Right atrium auricular region (tissue), 2 donors: ENCODE data around the gene CABLES2. TPM values are rescaled to one million over a fixed set of nuclear protein-coding genes. Genes with fewer than 3 reads are reported as not detected.
"Not testable (repeated sequence)": the region's sequence is repeated elsewhere in the genome, so short reads cannot be mapped to it uniquely, and the experiment has no call there.

Experiments
- DNase-seq: peaks from one replicate; pipeline ENCODE4 v3.0.0-alpha.2; 2019; ENCODE audit warnings: low spot score
- H3K27ac ChIP-seq, 2 donors: fragments of 200-600 bp; sonication (generic); 1 replicate in 1 of 2; 2 replicates in 1 of 2; pipeline ENCODE4 v1.5.1; 2016 to 2019
- H3K27me3 ChIP-seq, 2 donors: fragments of 200-600 bp; sonication (generic); one replicate each; pipeline versions ENCODE4 v1.5.1 to v1.6.0; 2017 to 2019
- H3K36me3 ChIP-seq: fragments of 200-600 bp; sonication (generic); one replicate; pipeline ENCODE4 v1.5.1; 2016
- H3K4me1 ChIP-seq, 2 donors: fragments of 200-600 bp; sonication (generic); one replicate each; pipeline versions ENCODE4 v1.5.1 to v1.6.0; 2017 to 2019
- H3K4me3 ChIP-seq, 2 donors: fragments of 200-600 bp; sonication (generic); 1 replicate in 1 of 2; 2 replicates in 1 of 2; pipeline ENCODE4 v1.5.1; 2017 to 2019; ENCODE audit warnings: mild to moderate bottlenecking in 1 of 2, moderate library complexity in 1 of 2
- H3K9me3 ChIP-seq, 2 donors: fragments of 200-600 bp; sonication (generic); one replicate each; pipeline ENCODE4 v1.5.1; 2019
- total RNA-seq, 2 donors: library from RNA; depleted of rRNA; stranded (reverse); fragments of >200 nt; gene quantifications; one replicate each; pipeline ENCODE4 v1.1.0, GENCODE V29; 2016
- TF ChIP-seq, protein P1 (sequence below), 2 donors: fragments of 200-600 bp; sonication (generic); IDR thresholded peaks; one replicate each; pipeline ENCODE4 v1.5.1; 2019; ENCODE audit warnings: antibody characterized with exemption in 2 of 2

The CABLES2 gene
- total RNA-seq, 2 donors from 2014 or later, result 10.8 to 17.7 TPM

DNA sequence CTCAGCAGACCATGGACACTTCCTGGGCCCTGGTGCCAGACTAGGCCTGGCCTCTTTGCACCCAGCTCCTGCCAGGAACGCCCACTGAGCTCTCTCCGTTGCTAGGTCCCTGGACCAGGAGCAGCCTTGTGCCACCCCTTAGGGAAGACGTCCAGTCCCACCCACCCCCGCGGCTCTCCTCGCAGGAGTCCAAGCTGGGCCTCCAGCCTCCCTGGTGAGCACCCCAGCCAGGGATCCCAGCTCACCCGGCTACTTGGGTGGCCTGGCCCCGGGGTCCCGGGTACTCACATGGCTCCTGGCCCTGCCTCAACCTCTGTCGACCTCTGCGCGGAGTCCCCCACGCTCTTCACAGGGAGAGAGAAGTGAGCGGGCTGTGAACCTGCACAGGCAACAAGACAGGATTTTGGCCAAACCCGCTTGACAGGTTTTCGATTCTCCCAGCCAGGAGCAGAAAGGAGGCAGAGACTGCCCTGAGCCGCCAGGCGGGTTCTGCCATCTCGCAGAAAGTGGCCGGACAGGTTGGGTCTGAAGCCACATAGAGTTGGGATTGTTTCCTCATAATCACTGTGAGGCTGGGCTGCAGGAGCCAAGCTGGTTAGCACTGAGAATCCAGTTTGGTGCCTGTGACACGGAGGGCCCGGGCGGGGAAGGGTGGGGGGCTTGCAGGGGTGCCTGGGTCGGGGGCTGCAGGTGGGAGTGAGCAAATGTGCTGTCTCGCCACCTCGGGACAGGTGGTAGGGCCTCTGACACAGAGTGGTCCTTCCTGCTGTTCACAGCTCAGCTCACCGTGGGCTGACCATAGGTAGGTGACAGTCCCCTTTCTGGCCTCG lies 20.3 kb upstream of the CABLES2 start, which contains the start of gene RBBP8NL:
RBBP8NL (minus strand) TSS at position 368 of the 830 bp plus-strand sequence. CDS start 7,892 bp downstream, outside the sequence.
- no peak within 1 kb of the TSS for H3K27ac ChIP-seq
- no peaks in the 10 kb centered on the region for H3K9me3 ChIP-seq
- no peaks in the 10 kb centered on the region for H3K27me3 ChIP-seq
- no peak within 1 kb of the TSS for H3K4me3 ChIP-seq
- TF ChIP-seq, protein P1, sequence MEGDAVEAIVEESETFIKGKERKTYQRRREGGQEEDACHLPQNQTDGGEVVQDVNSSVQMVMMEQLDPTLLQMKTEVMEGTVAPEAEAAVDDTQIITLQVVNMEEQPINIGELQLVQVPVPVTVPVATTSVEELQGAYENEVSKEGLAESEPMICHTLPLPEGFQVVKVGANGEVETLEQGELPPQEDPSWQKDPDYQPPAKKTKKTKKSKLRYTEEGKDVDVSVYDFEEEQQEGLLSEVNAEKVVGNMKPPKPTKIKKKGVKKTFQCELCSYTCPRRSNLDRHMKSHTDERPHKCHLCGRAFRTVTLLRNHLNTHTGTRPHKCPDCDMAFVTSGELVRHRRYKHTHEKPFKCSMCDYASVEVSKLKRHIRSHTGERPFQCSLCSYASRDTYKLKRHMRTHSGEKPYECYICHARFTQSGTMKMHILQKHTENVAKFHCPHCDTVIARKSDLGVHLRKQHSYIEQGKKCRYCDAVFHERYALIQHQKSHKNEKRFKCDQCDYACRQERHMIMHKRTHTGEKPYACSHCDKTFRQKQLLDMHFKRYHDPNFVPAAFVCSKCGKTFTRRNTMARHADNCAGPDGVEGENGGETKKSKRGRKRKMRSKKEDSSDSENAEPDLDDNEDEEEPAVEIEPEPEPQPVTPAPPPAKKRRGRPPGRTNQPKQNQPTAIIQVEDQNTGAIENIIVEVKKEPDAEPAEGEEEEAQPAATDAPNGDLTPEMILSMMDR (IDR thresholded peaks at IDR 0.05), result no peak
- no peaks in the 10 kb centered on the region for H3K36me3 ChIP-seq
- H3K4me1 ChIP-seq, result no peaks in the 10 kb centered on the region
- DNase-seq, result no peak

DNA sequence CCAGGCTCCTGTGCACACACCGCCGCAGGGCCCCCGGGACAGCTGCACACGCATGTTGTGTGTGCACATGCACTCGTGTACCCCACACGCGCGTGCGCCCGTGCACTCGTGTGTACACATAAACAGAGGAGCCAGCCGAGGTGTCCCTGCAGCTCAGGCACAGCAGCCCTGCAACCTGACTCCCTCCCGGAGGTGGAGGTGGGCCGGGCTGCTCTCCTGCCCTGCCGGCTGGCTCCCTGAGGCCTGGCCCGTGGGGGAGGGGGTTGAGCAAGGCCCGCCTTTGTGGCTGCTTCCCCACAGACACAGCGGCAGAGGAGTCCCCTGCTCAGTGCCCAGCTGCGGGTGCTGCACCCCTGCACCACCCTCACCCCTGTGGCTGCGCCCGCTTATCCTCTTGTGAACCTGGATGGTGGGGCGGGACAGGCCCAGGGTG lies 19.6 kb upstream of the CABLES2 start:
- no peak for DNase-seq
- H3K27ac ChIP-seq, result no peak overlapping the region
- H3K27me3 ChIP-seq, result no peaks in the 10 kb centered on the region
- H3K4me3 ChIP-seq, result no peak overlapping the region
- no peaks in the 10 kb centered on the region for H3K9me3 ChIP-seq
- H3K36me3 ChIP-seq, result no peaks in the 10 kb centered on the region
- TF ChIP-seq, protein P1 (IDR thresholded peaks at IDR 0.05), result no peak
- no peaks in the 10 kb centered on the region for H3K4me1 ChIP-seq

DNA sequence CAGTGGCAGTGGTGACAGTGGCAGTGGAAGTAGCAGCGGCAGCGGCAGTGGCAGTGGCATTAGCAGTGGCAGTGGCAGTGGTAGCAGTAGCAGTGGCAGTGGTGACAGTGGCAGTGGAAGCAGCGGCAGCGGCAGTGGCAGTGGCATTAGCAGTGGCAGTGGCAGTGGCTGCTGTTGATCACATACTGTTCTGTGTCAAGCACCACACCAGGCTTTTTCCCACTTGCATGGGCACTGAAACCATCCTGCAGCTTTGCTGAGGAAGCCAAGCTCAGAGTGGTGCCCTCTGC lies 18.9 kb upstream of the CABLES2 start:
- not testable (repeated sequence) for H3K27ac ChIP-seq, H3K4me1 ChIP-seq, H3K4me3 ChIP-seq, DNase-seq, H3K27me3 ChIP-seq, H3K9me3 ChIP-seq, H3K36me3 ChIP-seq

DNA sequence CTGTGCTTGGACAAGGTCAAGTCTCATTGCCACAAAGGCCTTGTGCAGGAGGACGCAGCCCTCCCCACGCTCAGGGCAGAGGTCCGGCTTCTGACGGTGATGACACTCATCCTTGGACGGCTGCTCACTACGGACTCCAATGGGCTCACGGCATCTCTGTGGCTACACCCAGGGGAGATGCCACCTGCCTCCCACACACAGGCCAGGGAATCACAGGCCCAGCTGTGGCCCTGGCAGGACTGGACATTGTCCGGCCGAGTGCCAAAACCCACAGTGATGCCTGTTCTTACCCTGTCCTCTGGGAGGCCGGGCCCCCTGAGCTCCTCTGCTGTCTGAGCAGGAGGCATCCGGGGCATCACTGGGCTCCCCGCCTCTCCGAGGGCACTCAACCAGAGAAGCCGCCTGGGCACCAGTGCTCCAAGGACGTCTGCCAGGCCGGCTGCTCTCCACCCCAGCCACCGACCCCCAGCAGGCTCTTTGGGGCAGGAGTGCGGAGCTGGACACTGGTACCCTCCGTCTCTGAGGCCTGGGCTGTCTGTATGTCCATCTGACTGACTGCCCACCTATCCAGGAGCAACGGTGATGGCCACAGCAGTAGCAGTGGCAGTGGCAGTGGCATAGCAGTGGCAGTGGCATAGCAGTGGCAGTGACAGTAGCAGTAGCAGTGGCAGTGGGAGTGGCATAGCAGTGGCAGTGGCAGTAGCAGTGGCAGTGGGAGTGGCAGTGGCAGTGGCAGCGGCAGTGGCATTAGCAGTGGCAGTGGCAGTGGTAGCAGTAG lies 18.4 kb upstream of the CABLES2 start:
- Histone ChIP-seq H3K9me3 (no peaks in the 10 kb centered on the region), H3K4me3 (no peak overlapping the region), H3K4me1 (no peaks in the 10 kb centered on the region), H3K27ac (no peak overlapping the region), H3K27me3 (no peaks in the 10 kb centered on the region), H3K36me3 (no peaks in the 10 kb centered on the region)
- DNase-seq, result no peak
- TF ChIP-seq, protein P1 (IDR thresholded peaks at IDR 0.05), result no peak

DNA sequence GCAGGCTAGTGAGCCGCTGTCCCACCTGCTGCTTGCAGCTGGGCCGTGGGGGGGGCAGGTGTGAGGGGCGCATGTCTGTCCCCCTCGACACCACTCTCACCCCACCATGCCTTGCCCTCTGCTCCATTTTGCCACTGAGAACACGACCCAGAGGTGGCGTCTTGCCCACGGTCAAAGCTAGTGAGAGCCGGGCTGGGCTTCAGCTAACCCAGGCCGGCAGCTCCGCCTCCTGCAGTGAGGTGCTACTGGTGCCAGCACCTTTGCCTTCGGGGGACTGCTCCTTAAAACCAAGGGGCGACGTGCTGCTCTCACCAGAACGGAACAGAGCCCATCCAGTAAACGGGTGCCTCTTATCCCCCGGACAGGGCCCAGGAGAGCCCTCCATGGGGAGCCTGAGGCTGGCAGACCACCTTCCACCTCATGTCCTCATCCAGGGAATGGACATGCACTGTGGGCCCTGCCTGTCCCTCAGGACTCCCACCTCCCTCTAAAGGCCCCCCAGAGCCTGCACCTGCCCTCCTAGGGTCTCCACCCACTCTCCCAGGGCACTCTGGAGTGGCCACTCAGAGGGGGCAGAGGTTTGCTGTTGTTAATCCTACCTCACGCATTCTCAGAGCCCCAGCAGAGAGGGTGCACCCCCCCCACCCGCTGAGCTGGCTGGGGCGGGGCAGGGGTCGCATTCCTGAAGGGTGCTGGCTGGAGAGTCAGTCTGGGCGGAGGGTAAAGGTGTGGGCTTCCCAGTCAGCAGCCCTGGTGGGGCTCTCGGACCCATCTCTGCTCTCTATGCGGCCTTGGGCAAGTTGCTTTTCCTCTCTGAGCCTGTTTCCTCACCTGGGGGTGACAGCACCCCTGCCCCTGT lies 17.4 kb upstream of the CABLES2 start:
- H3K4me1 ChIP-seq, result no peaks in the 10 kb centered on the region
- DNase-seq, result no peak
- H3K27me3 ChIP-seq, result no peaks in the 10 kb centered on the region
- no peak overlapping the region for H3K27ac ChIP-seq
- no peaks in the 10 kb centered on the region for H3K36me3 ChIP-seq
- H3K9me3 ChIP-seq, result no peaks in the 10 kb centered on the region
- no peak overlapping the region for H3K4me3 ChIP-seq
- TF ChIP-seq, protein P1 (IDR thresholded peaks at IDR 0.05), result no peak

DNA sequence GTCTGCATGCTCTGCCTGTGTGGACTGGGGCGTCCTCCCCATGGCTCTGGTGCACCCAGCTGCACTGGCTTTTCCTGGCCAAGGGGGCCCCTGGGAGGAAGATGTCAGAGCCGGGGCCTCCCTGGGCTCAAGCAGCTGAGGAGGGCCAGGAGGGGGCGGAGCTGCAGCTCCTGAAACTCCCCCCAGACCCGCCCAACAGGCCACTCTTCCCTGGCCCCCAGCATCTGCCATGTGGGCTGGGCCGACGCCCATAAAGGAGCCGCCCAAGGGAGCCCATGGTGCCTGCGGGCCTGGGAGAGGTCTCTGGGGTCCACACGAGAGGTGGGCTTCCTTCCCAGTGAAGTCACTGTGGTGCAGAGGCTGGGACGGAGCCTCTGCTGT lies 16.2 kb upstream of the CABLES2 start:
- H3K4me1 ChIP-seq, result no peaks in the 10 kb centered on the region
- H3K36me3 ChIP-seq, result no peaks in the 10 kb centered on the region
- DNase-seq, result no peak
- TF ChIP-seq, protein P1 (IDR thresholded peaks at IDR 0.05), result no peak
- H3K27ac ChIP-seq, result no peak overlapping the region
- no peak overlapping the region for H3K4me3 ChIP-seq
- no peaks in the 10 kb centered on the region for H3K9me3 ChIP-seq
- H3K27me3 ChIP-seq, result no peaks in the 10 kb centered on the region
